ENCODE data around the gene PCDHGB4.
"Not testable (repeated sequence)": the region's sequence is repeated elsewhere in the genome, so short reads cannot be mapped to it uniquely, and the experiment has no call there.

The PCDHGB4 gene

DNA sequence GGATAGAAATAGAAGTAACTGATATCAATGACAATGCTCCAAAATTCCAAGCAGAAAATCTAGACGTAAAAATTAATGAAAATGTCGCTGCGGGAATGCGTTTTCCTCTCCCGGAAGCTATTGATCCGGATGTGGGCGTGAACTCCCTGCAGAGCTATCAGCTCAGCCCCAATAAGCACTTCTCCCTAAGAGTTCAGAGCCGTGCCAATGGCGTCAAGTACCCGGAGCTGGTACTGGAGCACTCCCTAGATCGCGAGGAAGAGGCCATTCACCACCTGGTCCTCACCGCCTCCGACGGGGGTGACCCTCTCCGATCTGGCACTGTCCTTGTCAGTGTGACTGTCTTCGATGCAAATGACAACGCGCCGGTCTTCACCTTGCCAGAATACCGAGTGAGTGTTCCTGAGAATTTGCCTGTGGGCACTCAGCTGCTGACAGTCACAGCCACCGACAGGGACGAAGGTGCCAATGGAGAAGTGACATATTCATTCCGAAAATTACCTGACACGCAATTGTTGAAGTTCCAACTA is 26.1 kb downstream of the PCDHGB4 start:
- TF ChIP-seq Cebpa-rat (IDR thresholded peaks at IDR 0.05), result no peak
- Histone ChIP-seq H3K9me3 (peaks cover 41% of the 10 kb centered on the region), H3K36me3 (peaks cover 4% of the 10 kb centered on the region; the same call in 1 of the 2 replicates), H4K20me1 (no peaks in the 10 kb centered on the region), H3K4me3 (peak overlapping the region; percentile 66), H3K4me2 (peak overlapping the region; percentile 74), H3K9ac (peak overlapping the region; percentile 75; the same call in 1 of the 2 replicates), H3K27ac (no peak overlapping the region), H3K4me1 (peaks cover 19% of the 10 kb centered on the region), H3K27me3 (peaks cover 22% of the 10 kb centered on the region)

DNA sequence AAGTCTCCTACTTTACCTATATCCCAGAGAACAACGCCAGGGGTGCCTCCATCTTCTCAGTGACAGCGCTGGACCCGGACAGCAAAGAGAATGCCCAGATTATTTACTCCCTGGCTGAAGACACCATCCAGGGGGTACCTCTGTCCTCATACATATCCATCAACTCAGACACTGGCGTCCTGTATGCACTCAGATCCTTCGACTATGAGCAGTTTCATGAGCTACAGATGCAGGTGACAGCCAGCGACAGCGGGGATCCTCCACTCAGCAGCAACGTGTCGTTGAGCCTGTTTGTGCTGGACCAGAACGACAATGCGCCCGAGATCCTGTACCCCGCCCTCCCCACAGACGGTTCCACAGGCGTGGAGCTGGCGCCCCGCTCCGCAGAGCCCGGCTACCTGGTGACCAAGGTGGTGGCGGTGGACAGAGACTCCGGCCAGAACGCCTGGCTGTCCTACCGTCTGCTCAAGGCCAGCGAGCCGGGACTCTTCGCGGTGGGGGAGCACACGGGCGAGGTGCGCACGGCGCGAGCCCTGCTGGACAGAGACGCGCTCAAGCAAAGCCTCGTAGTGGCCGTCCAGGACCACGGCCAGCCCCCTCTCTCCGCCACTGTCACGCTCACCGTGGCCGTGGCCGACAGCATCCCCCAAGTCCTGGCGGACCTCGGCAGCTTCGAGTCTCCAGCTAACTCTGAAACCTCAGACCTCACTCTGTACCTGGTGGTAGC is 27.2 kb downstream of the PCDHGB4 start:
- H4K20me1 ChIP-seq, H3K9ac ChIP-seq, H3K27ac ChIP-seq: not testable (repeated sequence)
- H3K4me3 ChIP-seq, result peak overlapping the region; percentile 48
- peaks cover 41% of the 10 kb centered on the region for H3K9me3 ChIP-seq
- H3K36me3 ChIP-seq, result peaks cover 15% of the 10 kb centered on the region
- peaks cover 28% of the 10 kb centered on the region for H3K27me3 ChIP-seq
- H3K4me2 ChIP-seq, result peak overlapping the region; percentile 77
- peaks cover 19% of the 10 kb centered on the region for H3K4me1 ChIP-seq

DNA sequence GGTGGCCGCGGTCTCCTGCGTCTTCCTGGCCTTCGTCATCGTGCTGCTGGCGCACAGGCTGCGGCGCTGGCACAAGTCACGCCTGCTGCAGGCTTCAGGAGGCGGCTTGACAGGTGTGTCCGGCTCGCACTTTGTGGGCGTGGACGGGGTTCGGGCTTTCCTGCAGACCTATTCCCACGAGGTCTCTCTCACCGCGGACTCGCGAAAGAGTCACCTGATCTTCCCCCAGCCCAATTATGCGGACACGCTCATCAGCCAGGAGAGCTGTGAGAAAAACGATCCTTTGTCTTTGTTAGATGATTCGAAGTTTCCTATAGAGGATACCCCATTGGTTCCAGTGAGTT is 27.7 kb downstream of the PCDHGB4 start:
- peak overlapping the region; percentile 48 for H3K4me3 ChIP-seq
- H3K9ac ChIP-seq, H3K27ac ChIP-seq, H4K20me1 ChIP-seq: not testable (repeated sequence)
- peaks cover 41% of the 10 kb centered on the region for H3K9me3 ChIP-seq
- H3K36me3 ChIP-seq, result peaks cover 18% of the 10 kb centered on the region
- peak overlapping the region; percentile 77 for H3K4me2 ChIP-seq
- peaks cover 19% of the 10 kb centered on the region for H3K4me1 ChIP-seq
- peaks cover 28% of the 10 kb centered on the region for H3K27me3 ChIP-seq

DNA sequence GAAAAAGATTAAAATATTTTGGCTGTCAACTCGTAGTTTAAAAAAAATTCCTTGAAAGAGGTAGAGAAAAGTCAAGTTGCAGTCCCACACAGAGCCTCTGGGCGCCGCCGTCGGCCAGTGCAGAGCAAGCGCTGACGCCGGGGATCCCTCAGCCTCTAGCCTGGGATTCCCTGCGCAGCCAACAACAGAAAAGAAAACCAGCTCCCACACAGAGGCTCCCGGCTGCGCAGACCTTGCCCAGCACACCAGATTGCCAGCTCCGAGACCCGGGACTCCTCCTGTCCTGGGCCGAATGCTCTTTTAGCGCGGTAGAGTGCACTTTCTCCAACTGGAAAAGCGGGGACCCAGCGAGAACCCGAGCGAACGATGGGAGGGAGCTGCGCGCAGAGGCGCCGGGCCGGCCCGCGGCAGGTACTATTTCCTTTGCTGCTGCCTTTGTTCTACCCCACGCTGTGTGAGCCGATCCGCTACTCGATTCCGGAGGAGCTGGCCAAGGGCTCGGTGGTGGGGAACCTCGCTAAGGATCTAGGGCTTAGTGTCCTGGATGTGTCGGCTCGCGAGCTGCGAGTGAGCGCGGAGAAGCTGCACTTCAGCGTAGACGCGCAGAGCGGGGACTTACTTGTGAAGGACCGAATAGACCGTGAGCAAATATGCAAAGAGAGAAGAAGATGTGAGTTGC is 30.1 kb downstream of the PCDHGB4 start, which contains the start of gene PCDHGB7:
Gene PCDHGB7 (plus strand): TSS at position 184 of the 679 bp plus-strand sequence. CDS start 183 bp downstream, at position 367.
- not testable (repeated sequence) for H4K20me1 ChIP-seq, H3K27ac ChIP-seq, H3K9ac ChIP-seq
- H3K4me2 ChIP-seq, result peak within 1 kb of the TSS; percentile 19; the same call in 1 of the 2 replicates
- peak within 1 kb of the TSS; percentile 53 for H3K4me3 ChIP-seq
- peaks cover 23% of the 10 kb centered on the region for H3K36me3 ChIP-seq
- peaks cover 39% of the 10 kb centered on the region for H3K27me3 ChIP-seq
- peaks cover 64% of the 10 kb centered on the region for H3K9me3 ChIP-seq
- H3K4me1 ChIP-seq, result peaks cover 19% of the 10 kb centered on the region

GRCh38 chr5:141419074-141419880 is 31.8 kb downstream of the PCDHGB4 start:
- Histone ChIP-seq H3K9me3 (peaks cover 73% of the 10 kb centered on the region), H3K4me2 (no peak overlapping the region), H3K36me3 (peaks cover 23% of the 10 kb centered on the region), H3K27ac (no peak overlapping the region), H3K4me3 (peak overlapping the region; percentile 22; the same call in 1 of the 2 replicates), H4K20me1 (no peaks in the 10 kb centered on the region), H3K4me1 (peaks cover 14% of the 10 kb centered on the region), H3K27me3 (peaks cover 26% of the 10 kb centered on the region), H3K9ac (no peak overlapping the region)
- no peak for TF ChIP-seq Cebpa-rat (IDR thresholded peaks at IDR 0.05)

DNA sequence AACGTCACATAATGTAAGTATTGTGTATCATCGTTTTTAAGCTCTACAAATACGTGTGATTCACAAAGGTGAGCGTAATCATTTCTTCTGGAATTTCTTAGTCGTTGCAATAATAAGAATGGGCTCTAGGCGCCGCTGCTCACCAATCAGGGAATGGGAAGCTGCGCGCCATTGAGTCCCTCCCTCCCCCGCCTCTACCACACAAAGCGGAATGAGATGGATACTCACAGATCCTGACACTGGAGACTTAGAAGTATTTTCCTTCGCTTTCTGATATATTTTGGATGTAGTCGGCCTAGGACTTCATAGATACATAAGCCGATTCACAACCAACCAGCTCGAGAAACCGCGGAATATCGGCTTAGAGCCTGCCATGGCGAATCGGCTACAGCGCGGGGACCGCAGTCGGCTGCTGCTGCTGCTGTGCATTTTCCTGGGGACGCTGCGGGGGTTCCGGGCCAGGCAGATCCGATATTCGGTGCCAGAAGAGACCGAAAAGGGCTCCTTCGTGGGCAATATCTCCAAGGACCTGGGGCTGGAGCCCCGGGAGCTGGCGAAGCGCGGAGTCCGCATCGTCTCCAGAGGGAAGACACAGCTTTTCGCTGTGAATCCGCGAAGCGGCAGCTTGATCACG is 33.5 kb downstream of the PCDHGB4 start, which contains the start of gene PCDHGA11:
Gene PCDHGA11 (plus strand): TSS at position 197 of the 634 bp plus-strand sequence. CDS start 177 bp downstream, at position 374.
- Histone ChIP-seq H3K27me3 (peaks cover 18% of the 10 kb centered on the region), H3K9me3 (peaks cover 67% of the 10 kb centered on the region), H3K4me2 (no peak within 1 kb of the TSS), H3K27ac (no peak within 1 kb of the TSS), H3K4me1 (peaks cover under 1% of the 10 kb centered on the region; the same call in 1 of the 2 replicates), H4K20me1 (no peaks in the 10 kb centered on the region), H3K9ac (no peak within 1 kb of the TSS), H3K4me3 (peak within 1 kb of the TSS; percentile 22; the same call in 1 of the 2 replicates), H3K36me3 (peaks cover 23% of the 10 kb centered on the region)
- TF ChIP-seq Cebpa-rat (IDR thresholded peaks at IDR 0.05), result no peak

- Histone ChIP-seq H3K27me3 (peaks cover 18% of the 10 kb centered on the region), H3K9me3 (peaks cover 72% of the 10 kb centered on the region)
These were observed 34.0 kb downstream of the PCDHGB4 start for GRCh38 chr5:141421489-141421855.

DNA sequence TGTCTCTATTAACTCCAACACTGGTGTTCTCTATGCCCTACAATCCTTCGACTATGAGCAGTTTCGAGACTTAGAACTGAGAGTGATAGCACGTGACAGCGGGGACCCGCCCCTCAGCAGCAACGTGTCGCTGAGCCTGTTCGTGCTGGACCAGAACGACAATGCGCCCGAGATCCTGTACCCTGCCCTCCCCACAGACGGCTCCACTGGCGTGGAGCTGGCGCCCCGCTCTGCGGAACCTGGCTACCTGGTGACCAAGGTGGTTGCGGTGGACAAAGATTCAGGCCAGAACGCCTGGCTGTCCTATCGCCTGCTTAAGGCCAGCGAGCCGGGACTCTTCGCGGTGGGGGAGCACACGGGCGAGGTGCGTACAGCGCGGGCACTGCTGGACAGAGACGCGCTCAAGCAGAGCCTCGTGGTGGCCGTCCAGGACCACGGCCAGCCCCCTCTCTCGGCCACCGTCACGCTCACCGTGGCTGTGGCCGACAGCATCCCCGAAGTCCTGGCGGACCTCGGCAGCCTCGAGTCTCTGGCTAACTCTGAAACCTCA is 35.3 kb downstream of the PCDHGB4 start:
- Histone ChIP-seq H4K20me1 (no peaks in the 10 kb centered on the region), H3K4me3 (no peak overlapping the region), H3K4me1 (no peaks in the 10 kb centered on the region), H3K4me2 (no peak overlapping the region), H3K36me3 (peaks cover 32% of the 10 kb centered on the region), H3K27me3 (peaks cover 18% of the 10 kb centered on the region), H3K27ac (no peak overlapping the region), H3K9me3 (peaks cover 75% of the 10 kb centered on the region), H3K9ac (no peak overlapping the region)
- no peak for TF ChIP-seq Cebpa-rat (IDR thresholded peaks at IDR 0.05)

More at GRCh38 chr5:141421489-141421855, 34.0 kb downstream of the PCDHGB4 start:
- no peak overlapping the region for H3K9ac ChIP-seq
- no peaks in the 10 kb centered on the region for H4K20me1 ChIP-seq
- no peaks in the 10 kb centered on the region for H3K4me1 ChIP-seq
- peaks cover 23% of the 10 kb centered on the region for H3K36me3 ChIP-seq
- no peak overlapping the region for H3K27ac ChIP-seq
- no peak overlapping the region for H3K4me2 ChIP-seq
- H3K4me3 ChIP-seq, result no peak overlapping the region
- TF ChIP-seq Cebpa-rat (IDR thresholded peaks at IDR 0.05), result no peak

Data from BLaER1 (cell line).